ENCODE data around the gene PAN3.

DNA sequence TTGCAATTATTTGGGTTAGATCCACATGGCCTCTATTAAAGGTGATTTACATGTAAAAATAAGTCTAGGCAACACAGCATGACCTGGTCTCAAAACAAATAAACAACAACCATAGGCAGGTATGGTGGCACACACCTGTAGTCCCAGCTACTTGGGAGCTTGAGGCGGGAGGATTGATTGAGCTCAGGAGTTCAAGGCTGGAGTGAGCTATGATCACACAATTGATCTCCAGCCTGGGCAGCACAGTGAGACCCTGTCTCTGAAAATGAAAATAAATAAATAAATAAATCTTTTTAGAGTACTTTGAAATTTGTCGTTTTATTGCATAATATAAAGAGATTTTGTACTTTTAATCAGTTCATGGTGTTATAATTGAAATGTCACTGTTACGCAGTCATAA lies 93.3 kb downstream of the PAN3 start:
- TF ChIP-seq POLR2A (IDR thresholded peaks at IDR 0.05): no peak
- TF ChIP-seq POLR2AphosphoS5 (IDR thresholded peaks at IDR 0.05): no peak
- TF ChIP-seq CTCF (IDR thresholded peaks at IDR 0.05): no peak
